ENCODE data around the gene RALY.

GRCh38 chr20:34105978-34106675, 112.4 kb downstream of the RALY start:
- TF ChIP-seq CTCF (IDR thresholded peaks at IDR 0.05) (no peak), EP300 (IDR thresholded peaks at IDR 0.05) (no peak)

Measured in ovary (tissue), 3 donors.